IPS-15b (cell line): ENCODE data around the gene HOXB6.

Experiments
- H3K27me3 ChIP-seq: one replicate; pipeline ENCODE4 v1.6.1; 2013; ENCODE audit warnings: low read length; ENCODE audit not compliant: control insufficient read depth, insufficient read depth
- H3K36me3 ChIP-seq: one replicate; pipeline ENCODE4 v1.6.1; 2013; ENCODE audit warnings: low read length; ENCODE audit not compliant: control insufficient read depth, insufficient read depth
- H3K4me1 ChIP-seq: one replicate; pipeline ENCODE4 v1.6.1; 2013; ENCODE audit warnings: mild to moderate bottlenecking, low read length; ENCODE audit not compliant: control insufficient read depth, insufficient read depth
- H3K4me3 ChIP-seq: one replicate; pipeline ENCODE4 v1.5.1; 2013; ENCODE audit warnings: low read depth, low read length
- H3K9ac ChIP-seq: one replicate; pipeline ENCODE4 v1.6.1; 2013; ENCODE audit warnings: low read depth, mild to moderate bottlenecking, low read length
- H3K9me3 ChIP-seq: one replicate; pipeline ENCODE4 v1.6.1; 2013; ENCODE audit warnings: mild to moderate bottlenecking, low read length; ENCODE audit not compliant: control insufficient read depth, insufficient read depth

The HOXB6 gene

GRCh38 chr17:48592057-48592514 is 12.7 kb downstream of the HOXB6 start:
- H3K9me3 ChIP-seq = no peaks in the 10 kb centered on the region
- H3K9ac ChIP-seq = no peak overlapping the region
- H3K4me3 ChIP-seq = no peak overlapping the region
- no peaks in the 10 kb centered on the region for H3K36me3 ChIP-seq
- H3K27me3 ChIP-seq = peaks cover 100% of the 10 kb centered on the region
- peaks cover 5% of the 10 kb centered on the region for H3K4me1 ChIP-seq

DNA sequence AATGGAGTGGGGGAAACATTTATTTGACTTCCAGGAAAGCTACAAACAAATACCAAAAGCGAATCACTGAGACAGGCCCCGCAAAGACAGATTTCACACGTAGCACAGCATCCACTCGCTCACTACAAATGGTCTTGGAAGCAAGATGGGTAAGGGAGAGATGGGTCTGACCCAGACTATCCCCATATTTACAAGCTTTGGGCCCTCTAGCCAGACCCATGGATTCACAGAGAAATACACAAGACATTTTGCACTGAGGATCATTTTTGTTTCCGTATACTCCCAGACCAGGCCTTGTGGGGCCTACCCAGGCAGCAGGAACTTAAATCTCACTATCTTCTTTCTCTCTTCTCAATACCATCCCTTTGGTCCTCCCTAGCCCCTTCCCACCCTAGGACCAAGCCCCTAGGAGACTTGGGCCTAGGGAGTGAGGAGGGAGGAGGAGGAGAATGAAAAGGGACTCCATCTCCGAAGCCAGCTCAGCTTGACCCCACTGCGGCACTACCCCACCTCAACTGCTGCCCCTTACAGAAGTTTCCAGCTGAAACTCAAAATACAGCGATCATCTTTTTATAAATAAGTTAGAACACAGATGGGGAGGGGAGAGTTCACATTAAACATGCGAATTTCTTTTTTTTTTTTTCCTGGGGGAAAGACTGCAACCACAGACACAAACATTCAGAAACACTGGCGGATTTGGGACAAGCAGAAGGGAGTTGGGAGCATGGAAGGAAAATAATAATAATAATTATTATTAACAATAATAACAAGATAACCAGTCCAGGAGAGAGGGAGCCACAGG is 13.3 kb downstream of the HOXB6 start:
- Histone ChIP-seq H3K9ac (no peak overlapping the region), H3K36me3 (no peaks in the 10 kb centered on the region), H3K4me3 (no peak overlapping the region), H3K9me3 (no peaks in the 10 kb centered on the region), H3K27me3 (peaks cover 100% of the 10 kb centered on the region), H3K4me1 (peaks cover 5% of the 10 kb centered on the region)

- H3K36me3 ChIP-seq = no peaks in the 10 kb centered on the region
- peaks cover 7% of the 10 kb centered on the region for H3K4me1 ChIP-seq
- H3K27me3 ChIP-seq = peaks cover 100% of the 10 kb centered on the region
- no peak overlapping the region for H3K4me3 ChIP-seq
- H3K9me3 ChIP-seq = no peaks in the 10 kb centered on the region
- H3K9ac ChIP-seq = no peak overlapping the region
Observed at GRCh38 chr17:48590607-48591161, 14.1 kb downstream of the HOXB6 start.

DNA sequence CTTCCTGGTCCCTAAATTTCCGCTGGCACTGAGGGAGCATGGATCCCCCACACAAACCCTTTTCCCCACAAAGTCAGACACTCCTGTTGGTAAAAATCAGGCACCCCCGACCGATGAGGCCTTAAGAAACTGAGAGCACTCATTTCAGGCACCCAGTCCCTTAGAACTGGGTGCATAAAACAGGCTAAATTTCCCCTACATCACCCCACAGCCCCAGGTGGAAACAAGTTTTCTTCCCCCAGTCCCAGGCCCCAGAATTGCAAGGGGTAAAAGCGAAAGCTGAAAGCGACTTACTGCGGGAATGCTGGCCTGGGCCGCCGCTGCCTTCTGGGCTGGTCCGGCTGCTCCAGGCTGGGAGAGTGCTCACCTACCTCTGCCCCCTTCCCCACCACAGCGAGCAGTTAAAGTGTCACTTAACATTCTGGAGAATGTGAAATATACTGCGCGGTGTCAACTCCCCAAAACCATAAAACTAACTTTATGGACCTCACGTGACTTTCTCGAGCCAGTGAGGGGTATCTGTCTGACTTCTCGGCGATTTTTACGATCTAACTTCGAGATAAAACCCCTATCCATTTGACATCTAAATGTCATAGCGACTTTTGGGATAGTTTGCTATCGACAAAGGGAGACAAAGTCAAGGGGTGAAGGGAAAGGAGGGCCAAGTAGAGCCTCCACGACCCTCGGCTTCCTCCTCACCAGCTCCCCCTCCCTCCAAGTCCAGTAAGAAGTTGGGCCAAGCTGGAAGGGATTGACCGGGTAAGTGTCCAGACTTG is 14.8 kb downstream of the HOXB6 start, which contains the start of gene HOXB3:
HOXB3 (minus strand) TSS at position 411 of the 776 bp plus-strand sequence. CDS start 37,767 bp downstream, outside the sequence.
- peaks cover 7% of the 10 kb centered on the region for H3K4me1 ChIP-seq
- peaks cover 100% of the 10 kb centered on the region for H3K27me3 ChIP-seq
- H3K9me3 ChIP-seq = no peaks in the 10 kb centered on the region
- no peak within 1 kb of the TSS for H3K9ac ChIP-seq
- no peaks in the 10 kb centered on the region for H3K36me3 ChIP-seq
- peak within 1 kb of the TSS; percentile 22 for H3K4me3 ChIP-seq

DNA sequence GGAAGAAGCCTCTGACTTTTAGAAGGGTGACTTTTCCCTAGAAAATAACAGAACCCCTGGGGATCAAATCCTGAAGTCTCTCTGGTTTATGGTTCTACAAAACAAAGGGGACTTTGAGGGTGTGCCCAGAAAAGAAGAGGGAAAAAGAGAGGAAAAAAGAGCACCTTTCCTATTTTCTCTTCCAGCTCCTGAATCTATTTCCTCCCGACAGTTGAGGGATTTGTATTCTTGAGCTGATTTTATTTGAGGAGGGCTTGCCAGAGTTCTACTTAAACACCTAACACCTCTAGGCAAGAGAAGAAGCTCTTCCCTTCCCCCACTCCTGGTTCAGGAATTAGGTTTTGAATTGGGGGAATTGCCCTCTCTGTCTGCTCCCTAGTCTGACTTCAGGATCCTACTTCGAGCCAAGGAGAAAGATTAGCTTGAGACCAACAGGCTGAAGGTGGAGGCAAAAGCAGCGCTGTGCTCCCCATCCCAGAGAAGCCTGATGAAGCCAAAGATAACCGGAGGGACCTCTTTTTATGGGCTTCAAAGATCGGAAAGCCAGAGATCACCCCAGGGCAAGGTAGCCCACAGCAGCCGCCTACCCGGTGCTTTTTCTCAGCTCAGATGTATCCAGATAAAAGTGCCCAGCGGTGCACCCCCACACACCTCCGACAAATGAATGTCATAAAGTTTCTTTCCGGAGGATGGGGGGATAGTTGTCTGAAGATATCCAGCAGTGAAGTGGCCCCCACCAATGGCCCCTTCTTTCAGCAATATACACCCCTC is 15.5 kb downstream of the HOXB6 start:
- Histone ChIP-seq H3K9ac (no peak overlapping the region), H3K36me3 (no peaks in the 10 kb centered on the region), H3K4me1 (peaks cover 2% of the 10 kb centered on the region), H3K4me3 (peak overlapping the region; percentile 22), H3K9me3 (no peaks in the 10 kb centered on the region), H3K27me3 (peaks cover 100% of the 10 kb centered on the region)

DNA sequence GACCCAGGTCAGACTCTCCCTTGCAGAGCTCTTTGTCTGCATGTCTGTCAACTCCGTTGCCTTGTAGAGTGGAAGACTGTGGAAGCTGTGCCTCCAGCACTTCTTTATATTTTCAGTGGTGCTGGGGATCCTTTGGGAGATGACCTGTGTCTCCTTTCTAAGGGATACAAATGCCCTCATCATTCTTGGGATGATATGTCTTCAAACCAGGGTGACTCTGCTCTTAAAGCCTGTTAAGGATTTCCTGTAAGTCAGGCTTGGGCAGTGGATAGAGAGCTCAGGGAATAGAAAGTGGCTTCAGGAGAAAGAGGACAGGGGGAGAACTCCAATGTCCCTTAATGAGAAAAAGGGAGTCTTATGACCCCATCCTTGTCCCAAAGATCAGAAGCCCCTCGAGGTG is 16.3 kb downstream of the HOXB6 start:
- Histone ChIP-seq H3K9ac (no peak overlapping the region), H3K36me3 (no peaks in the 10 kb centered on the region), H3K4me3 (peak overlapping the region; percentile 18), H3K9me3 (no peaks in the 10 kb centered on the region), H3K27me3 (peaks cover 100% of the 10 kb centered on the region), H3K4me1 (peaks cover 2% of the 10 kb centered on the region)

DNA sequence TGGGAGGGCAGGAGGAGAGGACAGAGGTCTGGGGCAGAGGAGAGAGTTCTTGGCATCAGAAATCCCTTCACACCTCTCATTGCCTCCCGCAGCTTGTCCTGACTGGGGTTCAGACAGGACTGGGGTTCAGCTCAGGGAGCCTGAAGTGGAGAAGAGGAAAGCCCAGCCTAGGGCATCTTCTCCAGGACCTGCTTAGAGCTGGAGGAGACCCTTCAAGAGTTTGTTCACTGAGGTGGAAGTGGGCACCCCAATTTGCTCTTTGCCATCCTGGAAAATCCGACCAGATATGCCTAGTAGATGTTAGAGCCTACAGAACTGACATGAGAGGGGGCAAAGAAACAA is 16.7 kb downstream of the HOXB6 start:
- H3K9me3 ChIP-seq = no peaks in the 10 kb centered on the region
- H3K9ac ChIP-seq = no peak overlapping the region
- peak overlapping the region; percentile 18 for H3K4me3 ChIP-seq
- H3K36me3 ChIP-seq = no peaks in the 10 kb centered on the region
- peaks cover 100% of the 10 kb centered on the region for H3K27me3 ChIP-seq
- H3K4me1 ChIP-seq = peaks cover 2% of the 10 kb centered on the region

DNA sequence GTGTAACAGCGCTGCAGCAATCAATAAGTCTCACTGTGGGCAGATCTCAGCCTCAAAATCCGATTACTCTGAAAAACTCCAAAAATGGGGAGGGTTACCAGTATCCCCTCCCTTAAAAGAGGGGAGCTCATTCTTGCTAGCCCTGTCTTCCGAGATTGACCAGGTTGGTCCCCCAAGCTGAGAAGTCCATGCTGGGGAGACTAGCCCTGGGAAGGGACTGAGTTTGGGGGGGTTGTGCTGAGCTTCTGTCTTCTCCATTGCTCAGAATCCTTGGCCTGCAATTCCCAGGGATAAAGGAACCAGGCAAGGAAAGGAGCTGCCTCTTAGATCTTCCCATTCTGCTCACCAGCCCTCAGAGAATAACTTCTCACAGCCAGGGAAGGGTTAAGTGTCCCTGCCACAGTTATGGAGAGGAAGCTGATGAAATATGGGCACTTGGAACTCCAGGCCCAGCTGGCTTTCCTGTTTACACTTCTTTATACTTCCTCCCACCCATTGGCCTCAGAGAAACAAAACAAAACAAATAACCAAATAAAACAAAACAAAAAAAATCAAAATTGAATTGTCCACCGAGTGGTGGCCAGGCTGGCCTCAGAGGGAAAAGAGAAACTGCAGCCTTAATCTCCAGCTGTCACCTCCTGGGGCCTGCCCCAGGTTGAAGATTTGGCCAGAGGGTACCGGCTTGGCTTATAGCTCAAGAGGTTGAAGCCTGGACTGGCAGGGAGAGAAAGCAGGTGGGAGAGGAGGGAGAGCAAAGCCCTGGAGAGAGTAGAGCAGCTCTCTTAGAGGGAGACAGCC is 17.3 kb downstream of the HOXB6 start:
- Histone ChIP-seq H3K4me3 (no peak overlapping the region), H3K4me1 (peaks cover 2% of the 10 kb centered on the region), H3K9me3 (no peaks in the 10 kb centered on the region), H3K27me3 (peaks cover 100% of the 10 kb centered on the region), H3K36me3 (no peaks in the 10 kb centered on the region), H3K9ac (no peak overlapping the region)

- peak overlapping the region; percentile 54 for H3K4me3 ChIP-seq
- H3K36me3 ChIP-seq = no peaks in the 10 kb centered on the region
- H3K27me3 ChIP-seq = peaks cover 100% of the 10 kb centered on the region
- H3K9me3 ChIP-seq = no peaks in the 10 kb centered on the region
- peaks cover 2% of the 10 kb centered on the region for H3K4me1 ChIP-seq
- no peak overlapping the region for H3K9ac ChIP-seq
Observed at GRCh38 chr17:48586355-48587258, 18.2 kb downstream of the HOXB6 start.

DNA sequence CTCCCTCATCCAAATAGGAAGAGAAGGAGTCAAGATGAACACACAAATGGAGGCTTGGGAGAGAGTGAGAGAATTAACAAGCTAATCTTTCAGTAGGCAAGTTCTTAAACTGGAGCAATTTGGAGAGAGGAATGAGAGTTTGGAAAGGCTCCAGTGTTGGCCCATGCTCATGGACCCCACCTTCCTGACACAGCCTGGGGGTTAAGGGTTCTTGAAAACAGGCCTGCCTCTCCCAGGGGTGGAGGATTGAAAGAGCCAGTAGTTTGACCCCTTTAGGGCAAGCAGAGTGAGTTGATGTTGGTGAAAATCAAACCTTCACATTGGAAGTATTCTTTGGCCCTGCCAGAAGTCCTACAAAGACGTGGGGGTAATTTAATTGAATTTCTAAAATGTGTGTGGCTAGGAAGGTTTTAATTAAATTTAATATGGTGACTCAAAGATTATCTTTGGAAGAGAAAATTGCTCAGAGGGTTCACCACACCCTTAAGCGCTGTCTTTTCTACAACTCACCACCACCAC is 20.5 kb downstream of the HOXB6 start:
- Histone ChIP-seq H3K9me3 (no peaks in the 10 kb centered on the region), H3K4me3 (no peak overlapping the region), H3K9ac (no peak overlapping the region), H3K27me3 (peaks cover 100% of the 10 kb centered on the region), H3K36me3 (no peaks in the 10 kb centered on the region), H3K4me1 (peaks cover 2% of the 10 kb centered on the region)
